Bronchial epithelial cell (primary cell): Measurements from ENCODE around the gene CLPTM1L. TPM values are rescaled to one million over a fixed set of nuclear protein-coding genes. Genes with fewer than 3 reads are reported as not detected.

Source experiments
- DNase-seq: peaks from one replicate; pipeline ENCODE4 v3.0.0-alpha.2; 2010; ENCODE audit warnings: low read depth
- FAIRE-seq: peaks from 2 replicates; lab custom pipeline; 2011; peaks lifted over from hg19 to GRCh38; lab: Jason Lieb, UNC
- H3K27me3 ChIP-seq: 2 replicates; pipeline ENCODE4 v1.5.1; 2011; ENCODE audit warnings: low read length; ENCODE audit not compliant: control insufficient read depth, insufficient read depth
- H3K36me3 ChIP-seq: 2 replicates; pipeline ENCODE4 v1.5.1; 2011; ENCODE audit warnings: low read length; ENCODE audit not compliant: control insufficient read depth, insufficient read depth
- H3K4me3 ChIP-seq: 2 replicates; pipeline ENCODE4 v1.5.1; 2011; ENCODE audit warnings: mild to moderate bottlenecking, low read depth, low read length, control low read depth
- total RNA-seq: library from RNA; depleted of rRNA; stranded (reverse); fragments of >200 nt; gene quantifications from 2 replicates; pipeline ENCODE4 v1.2.1, GENCODE V29; 2014
- TF ChIP-seq, protein P1 (sequence below): IDR thresholded peaks from 2 replicates; pipeline ENCODE4 v1.5.1; 2011; ENCODE audit warnings: mild to moderate bottlenecking, moderate library complexity, low read length, control low read depth, inconsistent platforms; ENCODE audit not compliant: insufficient read depth, severe bottlenecking

CLPTM1L gene
- total RNA-seq, 1 donor from 2014 or later, result 314 TPM

- Histone ChIP-seq H3K36me3 (no peaks in the 10 kb centered on the region), H3K4me3 (no peak overlapping the region), H3K27me3 (no peaks in the 10 kb centered on the region)
- TF ChIP-seq, protein P1, sequence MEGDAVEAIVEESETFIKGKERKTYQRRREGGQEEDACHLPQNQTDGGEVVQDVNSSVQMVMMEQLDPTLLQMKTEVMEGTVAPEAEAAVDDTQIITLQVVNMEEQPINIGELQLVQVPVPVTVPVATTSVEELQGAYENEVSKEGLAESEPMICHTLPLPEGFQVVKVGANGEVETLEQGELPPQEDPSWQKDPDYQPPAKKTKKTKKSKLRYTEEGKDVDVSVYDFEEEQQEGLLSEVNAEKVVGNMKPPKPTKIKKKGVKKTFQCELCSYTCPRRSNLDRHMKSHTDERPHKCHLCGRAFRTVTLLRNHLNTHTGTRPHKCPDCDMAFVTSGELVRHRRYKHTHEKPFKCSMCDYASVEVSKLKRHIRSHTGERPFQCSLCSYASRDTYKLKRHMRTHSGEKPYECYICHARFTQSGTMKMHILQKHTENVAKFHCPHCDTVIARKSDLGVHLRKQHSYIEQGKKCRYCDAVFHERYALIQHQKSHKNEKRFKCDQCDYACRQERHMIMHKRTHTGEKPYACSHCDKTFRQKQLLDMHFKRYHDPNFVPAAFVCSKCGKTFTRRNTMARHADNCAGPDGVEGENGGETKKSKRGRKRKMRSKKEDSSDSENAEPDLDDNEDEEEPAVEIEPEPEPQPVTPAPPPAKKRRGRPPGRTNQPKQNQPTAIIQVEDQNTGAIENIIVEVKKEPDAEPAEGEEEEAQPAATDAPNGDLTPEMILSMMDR, result no peak
- no peak for FAIRE-seq
- no peak for DNase-seq
Measured at GRCh38 chr5:1359713-1360112, 14.8 kb upstream of the CLPTM1L start.

DNA sequence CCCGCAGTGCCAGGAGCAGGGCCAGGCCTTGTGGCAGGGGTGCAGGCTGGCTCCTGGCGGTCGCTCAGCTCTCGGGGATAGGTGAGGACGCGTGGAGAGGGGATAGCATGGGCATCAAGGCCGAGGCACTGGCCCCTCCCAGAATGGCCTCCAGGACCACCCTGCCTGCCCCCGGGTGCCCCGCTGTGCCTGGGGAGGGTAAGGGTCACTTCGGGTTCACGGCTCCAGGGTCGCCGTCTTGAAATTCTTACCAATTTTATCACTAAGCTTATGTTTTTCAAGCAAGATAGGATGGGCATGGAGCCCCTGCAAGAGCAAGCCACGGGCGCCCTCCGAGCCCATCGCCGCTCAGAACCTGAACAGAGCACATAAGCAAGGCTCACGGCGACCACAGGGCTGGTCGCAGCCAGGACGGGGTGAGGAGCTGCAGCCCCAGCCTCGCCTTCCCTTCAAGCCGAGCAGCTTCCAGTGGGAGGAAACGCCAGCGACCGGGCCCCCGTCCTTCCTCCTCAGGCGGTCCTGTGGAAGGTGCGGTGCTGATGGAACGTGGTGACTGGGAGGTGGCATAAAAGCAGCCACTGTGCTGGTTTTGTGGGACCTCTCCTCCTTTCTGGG, 14.2 kb upstream of the CLPTM1L start:
- DNase-seq (no peak), FAIRE-seq (no peak)
- Histone ChIP-seq H3K27me3 (no peaks in the 10 kb centered on the region), H3K4me3 (no peak overlapping the region), H3K36me3 (no peaks in the 10 kb centered on the region)
- TF ChIP-seq, protein P1, result no peak

- FAIRE-seq (no peak), DNase-seq (no peak)
- H3K4me3 ChIP-seq, result no peak overlapping the region
- no peaks in the 10 kb centered on the region for H3K36me3 ChIP-seq
- H3K27me3 ChIP-seq, result no peaks in the 10 kb centered on the region
- TF ChIP-seq, protein P1, result no peak
Measured at GRCh38 chr5:1358726-1359025, 13.8 kb upstream of the CLPTM1L start.

DNA sequence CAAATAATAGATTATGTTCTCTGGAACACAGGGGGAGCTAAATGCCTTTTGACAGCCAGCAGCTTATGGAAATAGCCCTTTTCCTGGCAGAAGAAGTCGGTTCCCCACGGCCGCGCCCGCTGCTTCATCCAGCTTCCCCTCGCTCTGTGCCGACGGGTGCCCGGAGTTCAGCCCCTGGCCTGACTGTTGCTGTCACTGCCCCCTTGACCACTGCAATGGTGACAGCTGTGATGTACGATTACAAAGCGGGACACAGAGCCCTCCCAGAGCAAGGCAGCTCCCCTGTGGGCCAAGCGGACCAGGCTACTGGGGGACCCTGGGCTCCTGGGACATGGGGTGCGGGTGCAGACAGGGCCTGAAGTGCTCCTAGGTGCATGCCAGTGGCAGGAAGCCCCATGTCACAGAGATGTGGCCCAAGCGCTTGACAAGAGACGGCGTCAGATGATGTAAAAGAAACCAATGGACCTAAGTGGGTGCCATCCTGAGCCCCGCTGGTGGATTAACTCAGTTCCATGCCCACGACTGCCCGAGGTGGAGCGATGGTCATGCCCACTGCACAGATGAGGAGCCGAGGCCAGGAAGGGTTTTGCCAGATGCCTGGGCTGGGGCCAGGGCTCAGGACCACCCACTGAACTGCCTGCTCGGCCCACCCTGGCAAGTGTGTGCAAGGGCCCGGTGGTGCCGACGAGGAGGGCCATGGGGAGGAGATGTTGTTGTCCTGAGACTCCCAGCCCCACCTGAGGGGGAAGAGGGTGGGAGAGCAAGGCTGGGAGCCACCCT, 13.2 kb upstream of the CLPTM1L start:
- FAIRE-seq (no peak), DNase-seq (no peak)
- no peak overlapping the region for H3K4me3 ChIP-seq
- no peaks in the 10 kb centered on the region for H3K36me3 ChIP-seq
- TF ChIP-seq, protein P1, result no peak
- H3K27me3 ChIP-seq, result no peaks in the 10 kb centered on the region

DNA sequence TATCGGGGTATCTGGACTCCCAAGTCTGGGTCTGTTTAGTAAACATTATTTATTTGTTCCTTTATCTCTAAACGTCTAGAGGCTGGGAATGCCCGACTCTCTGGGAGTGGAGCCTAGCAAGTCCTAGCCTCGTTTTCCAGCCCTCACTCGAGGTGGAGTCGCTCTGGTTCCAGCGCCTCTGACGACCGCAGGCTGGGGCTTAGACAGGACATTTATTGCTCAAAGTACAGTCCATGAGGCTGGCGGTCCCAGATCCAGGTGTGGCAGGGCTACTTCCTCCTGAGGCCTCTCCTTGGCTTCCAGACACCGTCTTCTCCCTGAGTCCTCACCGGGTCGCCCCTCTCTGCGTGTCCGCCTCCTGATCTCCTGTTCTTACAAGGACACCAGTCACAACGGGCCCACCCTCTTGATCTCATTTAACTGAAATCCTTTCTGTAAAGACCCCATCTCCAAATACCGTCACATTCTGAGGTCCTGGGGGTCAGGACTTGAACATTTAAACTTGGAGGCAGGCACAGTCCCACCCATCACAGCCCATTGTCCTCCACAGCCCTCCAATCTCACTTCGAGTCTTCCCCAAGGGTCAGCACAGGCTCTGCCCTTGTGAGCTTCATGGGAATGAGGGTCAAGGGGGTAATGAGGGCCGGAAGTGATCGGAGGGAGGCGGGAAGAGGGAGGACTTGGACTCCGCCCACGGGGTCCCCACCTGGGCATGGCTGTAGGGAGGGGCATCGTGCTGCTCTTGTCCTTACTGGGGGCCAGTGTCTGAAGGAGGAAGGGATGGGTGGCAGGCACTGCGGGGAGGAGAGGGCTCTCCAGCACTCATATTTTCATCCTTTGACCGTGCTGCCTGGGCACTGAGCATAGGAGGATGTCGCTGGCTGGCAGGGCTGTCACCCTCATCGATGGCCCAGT, 12.2 kb upstream of the CLPTM1L start:
- FAIRE-seq, result no peak
- no peak for DNase-seq
- H3K27me3 ChIP-seq, result no peaks in the 10 kb centered on the region
- TF ChIP-seq, protein P1, result no peak
- H3K4me3 ChIP-seq, result no peak overlapping the region
- H3K36me3 ChIP-seq, result no peaks in the 10 kb centered on the region
